Astrocyte of the cerebellum (primary cell): Measurements from ENCODE around the gene SRSF11.

Experiments used
- DNase-seq: peaks from one replicate; pipeline ENCODE4 v3.0.0-alpha.2; 2011; ENCODE audit warnings: low read depth
- H3K4me3 ChIP-seq: 2 replicates; pipeline ENCODE4 v1.5.1; 2011; ENCODE audit warnings: mild to moderate bottlenecking, low read depth, low read length, moderate library complexity
- CTCF ChIP-seq: IDR thresholded peaks from 2 replicates; pipeline ENCODE4 v1.5.1; 2012; ENCODE audit warnings: low read length, low read depth, moderate library complexity, mild to moderate bottlenecking; ENCODE audit errors: missing control alignments
- in situ Hi-C: cut with HindIII; loops from 2 replicates; pipeline ENCODE4 v1.10.0; 2017; ENCODE audit warnings: low sequenced_read_pairs

Gene SRSF11

GRCh38 chr1:70231475-70231874 is 10.3 kb downstream of the SRSF11 start:
- in situ Hi-C loops = loop anchor here (25.0 kb wide), 1 partner anchor 831 kb away; no protein-coding TSS in a partner anchor
- no peak for DNase-seq
- TF ChIP-seq CTCF = no peak
- H3K4me3 ChIP-seq = no peak overlapping the region

- H3K4me3 ChIP-seq = no peak overlapping the region
- in situ Hi-C loops = loop anchor here (25.0 kb wide), 1 partner anchor 828 kb away; no protein-coding TSS in a partner anchor
- no peak for DNase-seq
Observed at GRCh38 chr1:70234733-70235132, 13.6 kb downstream of the SRSF11 start.

GRCh38 chr1:70239940-70240339 is 18.8 kb downstream of the SRSF11 start:
- no peak overlapping the region for H3K4me3 ChIP-seq
- in situ Hi-C loops = loop anchor here (25.0 kb wide), 1 partner anchor 822 kb away; no protein-coding TSS in a partner anchor
- no peak for TF ChIP-seq CTCF
- DNase-seq = no peak

More at GRCh38 chr1:70234733-70235132, 13.6 kb downstream of the SRSF11 start:
- TF ChIP-seq CTCF = no peak

GRCh38 chr1:70247122-70247521 is 25.9 kb downstream of the SRSF11 start:
- no peak for DNase-seq
- TF ChIP-seq CTCF = no peak
- in situ Hi-C loops = loop anchor here (25.0 kb wide), 1 partner anchor 815 kb away; no protein-coding TSS in a partner anchor
- no peak overlapping the region for H3K4me3 ChIP-seq

GRCh38 chr1:70247768-70248167 is 26.6 kb downstream of the SRSF11 start:
- no peak for TF ChIP-seq CTCF
- no peak for DNase-seq
- H3K4me3 ChIP-seq = no peak overlapping the region
- in situ Hi-C loops = loop anchor here (25.0 kb wide), 1 partner anchor 815 kb away; no protein-coding TSS in a partner anchor

- DNase-seq = no peak
- no peak overlapping the region for H3K4me3 ChIP-seq
- TF ChIP-seq CTCF = no peak
- in situ Hi-C loops = loop anchor here (25.0 kb wide), 1 partner anchor 814 kb away; no protein-coding TSS in a partner anchor
Observed at GRCh38 chr1:70248729-70249128, 27.5 kb downstream of the SRSF11 start.
